GM23338 (cell line): Measurements from ENCODE around the gene SOST. TPM values are rescaled to one million over a fixed set of nuclear protein-coding genes. Genes with fewer than 3 reads are reported as not detected.

Experiments
- ATAC-seq: fragments of 200-7000 bp; cut with Tn5 transposase; 3 replicates; pipeline ENCODE4 v1.9.1; 2020
- DNase-seq: peaks from one replicate; pipeline ENCODE4 v3.0.0-alpha.2; 2015; ENCODE audit warnings: low spot score
- H2AFZ ChIP-seq: fragments of 200-600 bp; sonication (generic); 2 replicates; pipeline ENCODE4 v1.8.0; 2016; ENCODE audit warnings: antibody characterized with exemption, mild to moderate bottlenecking, moderate library complexity
- H3F3A ChIP-seq: fragments of 200-600 bp; sonication (generic); replicated peaks from 2 replicates; pipeline ENCODE4 v1.8.0; 2017; ENCODE audit warnings: antibody characterized with exemption, mixed run types, low read depth
- H3K27ac ChIP-seq: fragments of 200-600 bp; sonication (generic); 2 replicates; pipeline ENCODE4 v1.6.1; 2016; ENCODE audit warnings: low read depth
- H3K27me3 ChIP-seq: fragments of 200-600 bp; sonication (generic); 2 replicates; pipeline ENCODE4 v1.8.0; 2016; ENCODE audit warnings: mild to moderate bottlenecking, mixed run types, moderate library complexity; ENCODE audit not compliant: insufficient read depth
- H3K36me3 ChIP-seq: fragments of 200-600 bp; sonication (generic); 2 replicates; pipeline ENCODE4 v1.8.0; 2016; ENCODE audit warnings: mild to moderate bottlenecking; ENCODE audit not compliant: insufficient read depth
- H3K4me1 ChIP-seq: fragments of 200-600 bp; sonication (generic); 2 replicates; pipeline ENCODE4 v1.8.0; 2016; ENCODE audit warnings: mild to moderate bottlenecking, moderate library complexity; ENCODE audit not compliant: insufficient read depth
- H3K4me2 ChIP-seq: fragments of 200-600 bp; sonication (generic); 2 replicates; pipeline ENCODE4 v1.7.1; 2017; ENCODE audit warnings: mixed run types
- H3K4me3 ChIP-seq: fragments of 200-600 bp; sonication (generic); 2 replicates; pipeline ENCODE4 v1.6.1; 2016; ENCODE audit warnings: mixed run types
- H3K79me2 ChIP-seq: fragments of 200-600 bp; sonication (generic); replicated peaks from 2 replicates; pipeline ENCODE4 v1.8.0; 2017; ENCODE audit warnings: mild to moderate bottlenecking; ENCODE audit not compliant: insufficient read depth
- H3K9me2 ChIP-seq: fragments of 200-600 bp; sonication (generic); 2 replicates; pipeline ENCODE4 v1.8.0; 2017; ENCODE audit not compliant: insufficient read depth
- H4K20me1 ChIP-seq: fragments of 200-600 bp; sonication (generic); replicated peaks from 2 replicates; pipeline ENCODE4 v1.8.0; 2017; ENCODE audit warnings: mild to moderate bottlenecking; ENCODE audit not compliant: insufficient read depth
- H3K27ac Mint-ChIP-seq: 2 replicates; pipeline ENCODE4 v1.8.0; 2020; ENCODE audit warnings: inconsistent platforms, mild to moderate bottlenecking, moderate library complexity, mixed read lengths
- H3K27me3 Mint-ChIP-seq: 3 replicates; pipeline ENCODE4 v1.8.0; 2022; ENCODE audit warnings: low read depth, mild to moderate bottlenecking, moderate library complexity, mixed read lengths, inconsistent platforms; ENCODE audit not compliant: insufficient read depth, poor library complexity
- H3K36me3 Mint-ChIP-seq: 3 replicates; pipeline ENCODE4 v1.8.0; 2021; ENCODE audit warnings: low read depth, mild to moderate bottlenecking, inconsistent platforms, moderate library complexity, mixed read lengths
- H3K4me1 Mint-ChIP-seq: 3 replicates; pipeline ENCODE4 v1.8.0; 2020; ENCODE audit warnings: mild to moderate bottlenecking, inconsistent platforms, mixed read lengths
- H3K4me3 Mint-ChIP-seq: 3 replicates; pipeline ENCODE4 v1.8.0; 2021; ENCODE audit warnings: moderate library complexity, mild to moderate bottlenecking, inconsistent platforms, mixed read lengths
- H3K9me3 Mint-ChIP-seq: 3 replicates; pipeline ENCODE4 v1.8.0; 2020; ENCODE audit warnings: moderate library complexity, mild to moderate bottlenecking, inconsistent platforms, mixed read lengths
- CREB1 ChIP-seq: fragments of 250-450 bp; sonication (Bioruptor Pico); IDR thresholded peaks from 2 replicates; pipeline ENCODE4 v1.5.0; 2020; ENCODE audit warnings: low read depth, mild to moderate bottlenecking, moderate library complexity
- EZH2 ChIP-seq: fragments of 200-600 bp; sonication (generic); IDR thresholded peaks from one replicate; pipeline ENCODE4 v1.8.0; 2017; ENCODE audit warnings: antibody characterized with exemption, mild to moderate bottlenecking, low read depth; ENCODE audit not compliant: unreplicated experiment
- EZH2phosphoT487 ChIP-seq: fragments of 200-600 bp; sonication (generic); IDR thresholded peaks from one replicate; pipeline ENCODE4 v1.8.1; 2018; ENCODE audit warnings: antibody characterized with exemption; ENCODE audit not compliant: unreplicated experiment
- JUNB ChIP-seq: IDR thresholded peaks from one replicate; pipeline ENCODE4 v1.6.1; 2016; ENCODE audit warnings: antibody characterized with exemption; ENCODE audit not compliant: unreplicated experiment
- POLR2AphosphoS5 ChIP-seq: IDR thresholded peaks from 2 replicates; pipeline ENCODE4 v1.6.1; 2016; ENCODE audit warnings: antibody characterized with exemption, low read depth
- STAT1 ChIP-seq: IDR thresholded peaks from one replicate; pipeline ENCODE4 v1.6.1; 2016; ENCODE audit warnings: antibody characterized with exemption; ENCODE audit not compliant: unreplicated experiment
- ZNF114 ChIP-seq: fragments of 250-450 bp; sonication (Bioruptor Pico); IDR thresholded peaks from 2 replicates; pipeline ENCODE4 v1.5.0; 2020; ENCODE audit warnings: mild to moderate bottlenecking, moderate library complexity
- ZNF331 ChIP-seq: fragments of 250-450 bp; sonication (Bioruptor Pico); IDR thresholded peaks from 2 replicates; pipeline ENCODE4 v1.5.0; 2020; ENCODE audit warnings: low read depth, mild to moderate bottlenecking, moderate library complexity
- polyA plus RNA-seq: library from polyadenylated mRNA; unstranded; fragments of >200 nt; fragmentation: Nextera tagmentation; extraction: Ambion mirVana; gene quantifications from 2 replicates; pipeline ENCODE4 v1.2.1, GENCODE V29; 2016
- total RNA-seq: library from RNA; depleted of rRNA; stranded (reverse); fragments of >200 nt; shearing (Covaris generic); gene quantifications from 2 replicates; pipeline ENCODE4 v1.2.3, GENCODE V29; 2014
- TF ChIP-seq, protein P1 (sequence below), 2 experiments: fragments of 200-600 bp in 1 of 2; sonication (generic) in 1 of 2; conservative IDR thresholded peaks; 2 replicates each; pipeline versions ENCODE4 v1.5.1 to v1.6.1; 2016 to 2017; ENCODE audit warnings: antibody characterized with exemption in 2 of 2, low read depth in 2 of 2, mild to moderate bottlenecking in 2 of 2, moderate library complexity in 1 of 2
- TF ChIP-seq, protein P2 (sequence below): IDR thresholded peaks from one replicate; pipeline ENCODE4 v1.6.1; 2018; ENCODE audit warnings: antibody characterized with exemption; ENCODE audit not compliant: unreplicated experiment
- TF ChIP-seq, protein P3 (sequence below): fragments of 250-450 bp; sonication (Bioruptor Pico); IDR thresholded peaks from 2 replicates; pipeline ENCODE4 v1.5.0; 2020; ENCODE audit warnings: mild to moderate bottlenecking, moderate library complexity
- TF ChIP-seq, protein P4 (sequence below): IDR thresholded peaks from 2 replicates; pipeline ENCODE4 v1.6.1; 2016; ENCODE audit warnings: antibody characterized with exemption

Gene SOST
- total and polyA plus RNA-seq, 2 experiments from 2014 or later: not detected

DNA sequence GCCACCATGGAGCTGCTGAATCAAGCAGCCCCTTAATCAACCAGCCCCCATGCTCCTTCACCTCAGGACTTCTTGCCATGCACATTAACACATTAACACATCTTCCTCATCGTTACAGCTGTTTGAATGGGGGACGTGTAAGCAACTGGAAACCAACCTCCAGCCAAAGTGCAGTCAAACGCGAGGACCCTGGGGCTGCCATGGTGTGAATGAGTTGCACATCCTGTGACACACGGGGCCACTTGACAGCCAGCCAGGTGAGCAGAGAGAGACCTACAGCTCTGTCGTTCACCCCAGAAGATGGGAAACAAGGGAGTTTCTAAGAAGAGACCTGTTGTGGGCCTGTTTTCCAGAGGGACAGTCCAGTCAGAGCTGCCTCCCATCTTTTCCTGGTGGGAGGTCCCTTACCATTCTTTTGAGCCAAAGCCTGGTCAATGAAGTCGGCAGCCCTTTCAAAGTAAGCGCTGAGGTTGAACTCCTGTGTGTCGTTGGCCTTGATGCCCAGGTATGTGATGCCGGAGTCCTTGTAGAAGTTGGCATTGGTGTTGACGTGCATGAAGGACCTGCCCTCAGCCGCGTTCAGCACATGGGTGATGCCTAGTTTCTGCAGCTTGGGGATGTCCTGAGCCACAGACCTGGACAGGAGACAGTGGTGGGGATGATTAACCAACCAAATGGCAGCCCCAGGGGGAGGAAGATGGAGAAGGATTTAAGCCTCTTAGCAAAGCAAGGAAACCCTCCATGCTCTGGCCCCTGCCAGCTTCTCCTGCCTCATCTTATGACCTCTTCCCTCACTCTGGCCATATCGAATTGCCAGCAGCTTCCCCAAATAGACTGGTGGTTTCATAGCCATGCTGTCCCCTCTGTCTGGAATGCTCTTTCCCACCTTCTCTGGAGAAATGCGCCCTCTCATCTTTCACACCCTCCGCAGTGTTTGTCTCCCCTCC is 16.0 kb upstream of the SOST start:
- Histone ChIP-seq H3K27ac (no peak overlapping the region), H3K4me2 (no peak overlapping the region), H3F3A (no peaks in the 10 kb centered on the region), H3K4me3 (no peak overlapping the region), H3K9me2 (no peaks in the 10 kb centered on the region), H3K27me3 (peaks cover 3% of the 10 kb centered on the region), H3K36me3 (0 out of 2 replicates have a peak, but pooled peaks cover 5% of the 10 kb centered on the region), H2AFZ (no peak overlapping the region), H3K79me2 (peaks cover 9% of the 10 kb centered on the region), H3K4me1 (peaks cover 8% of the 10 kb centered on the region), H4K20me1 (peaks cover 9% of the 10 kb centered on the region; the same call in 1 of the 2 replicates)
- H3K27ac Mint-ChIP-seq: no peak overlapping the region
- peaks cover 31% of the 10 kb centered on the region for H3K36me3 Mint-ChIP-seq
- peaks cover 8% of the 10 kb centered on the region for H3K27me3 Mint-ChIP-seq
- H3K4me3 Mint-ChIP-seq: no peak overlapping the region
- TF ChIP-seq, protein P1, sequence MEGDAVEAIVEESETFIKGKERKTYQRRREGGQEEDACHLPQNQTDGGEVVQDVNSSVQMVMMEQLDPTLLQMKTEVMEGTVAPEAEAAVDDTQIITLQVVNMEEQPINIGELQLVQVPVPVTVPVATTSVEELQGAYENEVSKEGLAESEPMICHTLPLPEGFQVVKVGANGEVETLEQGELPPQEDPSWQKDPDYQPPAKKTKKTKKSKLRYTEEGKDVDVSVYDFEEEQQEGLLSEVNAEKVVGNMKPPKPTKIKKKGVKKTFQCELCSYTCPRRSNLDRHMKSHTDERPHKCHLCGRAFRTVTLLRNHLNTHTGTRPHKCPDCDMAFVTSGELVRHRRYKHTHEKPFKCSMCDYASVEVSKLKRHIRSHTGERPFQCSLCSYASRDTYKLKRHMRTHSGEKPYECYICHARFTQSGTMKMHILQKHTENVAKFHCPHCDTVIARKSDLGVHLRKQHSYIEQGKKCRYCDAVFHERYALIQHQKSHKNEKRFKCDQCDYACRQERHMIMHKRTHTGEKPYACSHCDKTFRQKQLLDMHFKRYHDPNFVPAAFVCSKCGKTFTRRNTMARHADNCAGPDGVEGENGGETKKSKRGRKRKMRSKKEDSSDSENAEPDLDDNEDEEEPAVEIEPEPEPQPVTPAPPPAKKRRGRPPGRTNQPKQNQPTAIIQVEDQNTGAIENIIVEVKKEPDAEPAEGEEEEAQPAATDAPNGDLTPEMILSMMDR (conservative IDR thresholded peaks at IDR 0.05; ENCODE audit: low read depth in 2 of 2): no peak
- TF ChIP-seq, protein P2, sequence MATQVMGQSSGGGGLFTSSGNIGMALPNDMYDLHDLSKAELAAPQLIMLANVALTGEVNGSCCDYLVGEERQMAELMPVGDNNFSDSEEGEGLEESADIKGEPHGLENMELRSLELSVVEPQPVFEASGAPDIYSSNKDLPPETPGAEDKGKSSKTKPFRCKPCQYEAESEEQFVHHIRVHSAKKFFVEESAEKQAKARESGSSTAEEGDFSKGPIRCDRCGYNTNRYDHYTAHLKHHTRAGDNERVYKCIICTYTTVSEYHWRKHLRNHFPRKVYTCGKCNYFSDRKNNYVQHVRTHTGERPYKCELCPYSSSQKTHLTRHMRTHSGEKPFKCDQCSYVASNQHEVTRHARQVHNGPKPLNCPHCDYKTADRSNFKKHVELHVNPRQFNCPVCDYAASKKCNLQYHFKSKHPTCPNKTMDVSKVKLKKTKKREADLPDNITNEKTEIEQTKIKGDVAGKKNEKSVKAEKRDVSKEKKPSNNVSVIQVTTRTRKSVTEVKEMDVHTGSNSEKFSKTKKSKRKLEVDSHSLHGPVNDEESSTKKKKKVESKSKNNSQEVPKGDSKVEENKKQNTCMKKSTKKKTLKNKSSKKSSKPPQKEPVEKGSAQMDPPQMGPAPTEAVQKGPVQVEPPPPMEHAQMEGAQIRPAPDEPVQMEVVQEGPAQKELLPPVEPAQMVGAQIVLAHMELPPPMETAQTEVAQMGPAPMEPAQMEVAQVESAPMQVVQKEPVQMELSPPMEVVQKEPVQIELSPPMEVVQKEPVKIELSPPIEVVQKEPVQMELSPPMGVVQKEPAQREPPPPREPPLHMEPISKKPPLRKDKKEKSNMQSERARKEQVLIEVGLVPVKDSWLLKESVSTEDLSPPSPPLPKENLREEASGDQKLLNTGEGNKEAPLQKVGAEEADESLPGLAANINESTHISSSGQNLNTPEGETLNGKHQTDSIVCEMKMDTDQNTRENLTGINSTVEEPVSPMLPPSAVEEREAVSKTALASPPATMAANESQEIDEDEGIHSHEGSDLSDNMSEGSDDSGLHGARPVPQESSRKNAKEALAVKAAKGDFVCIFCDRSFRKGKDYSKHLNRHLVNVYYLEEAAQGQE: no peak
- TF ChIP-seq ZNF114 (no peak), EZH2phosphoT487 (no peak), ZNF331 (CRISPR knock-in tag) (no peak), POLR2AphosphoS5 (no peak), STAT1 (no peak), JUNB (no peak), EZH2 (no peak), CREB1 (CRISPR knock-in tag) (no peak)
- TF ChIP-seq, protein P3, sequence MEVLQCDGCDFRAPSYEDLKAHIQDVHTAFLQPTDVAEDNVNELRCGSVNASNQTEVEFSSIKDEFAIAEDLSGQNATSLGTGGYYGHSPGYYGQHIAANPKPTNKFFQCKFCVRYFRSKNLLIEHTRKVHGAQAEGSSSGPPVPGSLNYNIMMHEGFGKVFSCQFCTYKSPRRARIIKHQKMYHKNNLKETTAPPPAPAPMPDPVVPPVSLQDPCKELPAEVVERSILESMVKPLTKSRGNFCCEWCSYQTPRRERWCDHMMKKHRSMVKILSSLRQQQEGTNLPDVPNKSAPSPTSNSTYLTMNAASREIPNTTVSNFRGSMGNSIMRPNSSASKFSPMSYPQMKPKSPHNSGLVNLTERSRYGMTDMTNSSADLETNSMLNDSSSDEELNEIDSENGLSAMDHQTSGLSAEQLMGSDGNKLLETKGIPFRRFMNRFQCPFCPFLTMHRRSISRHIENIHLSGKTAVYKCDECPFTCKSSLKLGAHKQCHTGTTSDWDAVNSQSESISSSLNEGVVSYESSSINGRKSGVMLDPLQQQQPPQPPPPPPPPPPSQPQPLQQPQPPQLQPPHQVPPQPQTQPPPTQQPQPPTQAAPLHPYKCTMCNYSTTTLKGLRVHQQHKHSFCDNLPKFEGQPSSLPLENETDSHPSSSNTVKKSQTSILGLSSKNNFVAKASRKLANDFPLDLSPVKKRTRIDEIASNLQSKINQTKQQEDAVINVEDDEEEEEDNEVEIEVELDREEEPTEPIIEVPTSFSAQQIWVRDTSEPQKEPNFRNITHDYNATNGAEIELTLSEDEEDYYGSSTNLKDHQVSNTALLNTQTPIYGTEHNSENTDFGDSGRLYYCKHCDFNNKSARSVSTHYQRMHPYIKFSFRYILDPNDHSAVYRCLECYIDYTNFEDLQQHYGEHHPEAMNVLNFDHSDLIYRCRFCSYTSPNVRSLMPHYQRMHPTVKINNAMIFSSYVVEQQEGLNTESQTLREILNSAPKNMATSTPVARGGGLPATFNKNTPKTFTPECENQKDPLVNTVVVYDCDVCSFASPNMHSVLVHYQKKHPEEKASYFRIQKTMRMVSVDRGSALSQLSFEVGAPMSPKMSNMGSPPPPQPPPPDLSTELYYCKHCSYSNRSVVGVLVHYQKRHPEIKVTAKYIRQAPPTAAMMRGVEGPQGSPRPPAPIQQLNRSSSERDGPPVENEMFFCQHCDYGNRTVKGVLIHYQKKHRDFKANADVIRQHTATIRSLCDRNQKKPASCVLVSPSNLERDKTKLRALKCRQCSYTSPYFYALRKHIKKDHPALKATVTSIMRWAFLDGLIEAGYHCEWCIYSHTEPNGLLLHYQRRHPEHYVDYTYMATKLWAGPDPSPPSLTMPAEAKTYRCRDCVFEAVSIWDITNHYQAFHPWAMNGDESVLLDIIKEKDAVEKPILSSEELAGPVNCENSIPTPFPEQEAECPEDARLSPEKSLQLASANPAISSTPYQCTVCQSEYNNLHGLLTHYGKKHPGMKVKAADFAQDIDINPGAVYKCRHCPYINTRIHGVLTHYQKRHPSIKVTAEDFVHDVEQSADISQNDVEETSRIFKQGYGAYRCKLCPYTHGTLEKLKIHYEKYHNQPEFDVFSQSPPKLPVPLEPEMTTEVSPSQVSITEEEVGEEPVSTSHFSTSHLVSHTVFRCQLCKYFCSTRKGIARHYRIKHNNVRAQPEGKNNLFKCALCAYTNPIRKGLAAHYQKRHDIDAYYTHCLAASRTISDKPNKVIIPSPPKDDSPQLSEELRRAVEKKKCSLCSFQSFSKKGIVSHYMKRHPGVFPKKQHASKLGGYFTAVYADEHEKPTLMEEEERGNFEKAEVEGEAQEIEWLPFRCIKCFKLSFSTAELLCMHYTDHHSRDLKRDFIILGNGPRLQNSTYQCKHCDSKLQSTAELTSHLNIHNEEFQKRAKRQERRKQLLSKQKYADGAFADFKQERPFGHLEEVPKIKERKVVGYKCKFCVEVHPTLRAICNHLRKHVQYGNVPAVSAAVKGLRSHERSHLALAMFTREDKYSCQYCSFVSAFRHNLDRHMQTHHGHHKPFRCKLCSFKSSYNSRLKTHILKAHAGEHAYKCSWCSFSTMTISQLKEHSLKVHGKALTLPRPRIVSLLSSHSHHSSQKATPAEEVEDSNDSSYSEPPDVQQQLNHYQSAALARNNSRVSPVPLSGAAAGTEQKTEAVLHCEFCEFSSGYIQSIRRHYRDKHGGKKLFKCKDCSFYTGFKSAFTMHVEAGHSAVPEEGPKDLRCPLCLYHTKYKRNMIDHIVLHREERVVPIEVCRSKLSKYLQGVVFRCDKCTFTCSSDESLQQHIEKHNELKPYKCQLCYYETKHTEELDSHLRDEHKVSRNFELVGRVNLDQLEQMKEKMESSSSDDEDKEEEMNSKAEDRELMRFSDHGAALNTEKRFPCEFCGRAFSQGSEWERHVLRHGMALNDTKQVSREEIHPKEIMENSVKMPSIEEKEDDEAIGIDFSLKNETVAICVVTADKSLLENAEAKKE (CRISPR knock-in tag): no peak
- TF ChIP-seq, protein P4, sequence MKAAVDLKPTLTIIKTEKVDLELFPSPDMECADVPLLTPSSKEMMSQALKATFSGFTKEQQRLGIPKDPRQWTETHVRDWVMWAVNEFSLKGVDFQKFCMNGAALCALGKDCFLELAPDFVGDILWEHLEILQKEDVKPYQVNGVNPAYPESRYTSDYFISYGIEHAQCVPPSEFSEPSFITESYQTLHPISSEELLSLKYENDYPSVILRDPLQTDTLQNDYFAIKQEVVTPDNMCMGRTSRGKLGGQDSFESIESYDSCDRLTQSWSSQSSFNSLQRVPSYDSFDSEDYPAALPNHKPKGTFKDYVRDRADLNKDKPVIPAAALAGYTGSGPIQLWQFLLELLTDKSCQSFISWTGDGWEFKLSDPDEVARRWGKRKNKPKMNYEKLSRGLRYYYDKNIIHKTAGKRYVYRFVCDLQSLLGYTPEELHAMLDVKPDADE: no peak
- no peaks in the 10 kb centered on the region for H3K9me3 Mint-ChIP-seq
- peaks cover 4% of the 10 kb centered on the region; the same call in 2 of the 3 replicates for H3K4me1 Mint-ChIP-seq
- no peak for ATAC-seq
- no peak for DNase-seq
